NCI-H2171 treated with DMSO at 0.1 percent for 48 hours (cell line): ENCODE results near the gene SHMT1.
"Not testable (repeated sequence)": the region's sequence is repeated elsewhere in the genome, so short reads cannot be mapped to it uniquely, and the experiment has no call there.

ENCODE experiments used
- DNase-seq: peaks from one replicate; lab custom pipeline; 2025; lab: John Stamatoyannopoulos, UW

The SHMT1 gene

DNA sequence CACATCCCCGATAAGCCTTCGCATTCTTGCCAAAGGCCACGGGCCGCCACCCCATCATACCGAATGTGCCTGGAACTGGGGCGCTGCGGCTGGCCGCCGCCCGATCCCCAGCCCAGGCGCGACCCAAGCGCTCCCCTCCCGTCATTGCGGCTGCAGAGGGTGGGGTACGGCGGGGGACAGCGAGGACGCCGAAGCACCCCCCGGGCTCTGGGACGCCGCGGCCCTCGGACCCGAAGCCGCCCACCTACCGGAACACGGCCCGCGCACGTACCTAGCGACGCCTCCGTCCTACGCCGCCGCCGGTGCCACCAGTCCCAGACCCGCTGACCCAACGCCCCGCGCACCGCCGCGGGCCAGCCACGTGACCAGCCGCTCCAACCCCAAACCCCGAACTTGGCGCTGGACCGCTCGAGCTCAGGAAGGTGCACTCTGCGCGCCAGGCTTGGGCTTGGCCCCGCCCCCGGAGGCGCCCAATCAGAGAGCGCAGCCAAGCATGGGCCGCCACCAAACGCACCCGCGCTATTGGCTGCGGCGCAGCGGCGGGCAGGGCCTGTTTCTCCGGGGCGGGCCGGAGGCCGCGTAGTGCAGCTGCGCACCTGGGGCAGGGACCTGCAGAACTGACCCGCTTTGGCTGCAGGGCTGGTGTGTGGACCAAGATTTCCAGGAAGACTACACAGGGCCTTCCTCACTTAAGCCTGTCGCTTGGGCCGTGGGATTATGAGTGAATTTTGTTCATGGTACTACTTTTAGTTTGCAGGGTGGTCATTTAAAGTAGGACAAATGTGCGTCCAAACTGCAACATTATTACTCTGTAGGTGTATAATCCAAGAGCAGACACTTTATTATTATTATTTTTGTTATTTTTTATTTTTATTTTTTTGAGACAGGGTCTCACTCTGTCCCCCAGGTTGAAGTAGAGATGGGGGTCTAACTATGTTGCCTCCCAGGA is at the start of gene SHMT1:
TSS of gene SHMT1 (minus strand) at position 450 of the 949 bp plus-strand sequence. CDS start 7,569 bp downstream, outside the sequence.
- DNase-seq, result peak; percentile 89

DNA sequence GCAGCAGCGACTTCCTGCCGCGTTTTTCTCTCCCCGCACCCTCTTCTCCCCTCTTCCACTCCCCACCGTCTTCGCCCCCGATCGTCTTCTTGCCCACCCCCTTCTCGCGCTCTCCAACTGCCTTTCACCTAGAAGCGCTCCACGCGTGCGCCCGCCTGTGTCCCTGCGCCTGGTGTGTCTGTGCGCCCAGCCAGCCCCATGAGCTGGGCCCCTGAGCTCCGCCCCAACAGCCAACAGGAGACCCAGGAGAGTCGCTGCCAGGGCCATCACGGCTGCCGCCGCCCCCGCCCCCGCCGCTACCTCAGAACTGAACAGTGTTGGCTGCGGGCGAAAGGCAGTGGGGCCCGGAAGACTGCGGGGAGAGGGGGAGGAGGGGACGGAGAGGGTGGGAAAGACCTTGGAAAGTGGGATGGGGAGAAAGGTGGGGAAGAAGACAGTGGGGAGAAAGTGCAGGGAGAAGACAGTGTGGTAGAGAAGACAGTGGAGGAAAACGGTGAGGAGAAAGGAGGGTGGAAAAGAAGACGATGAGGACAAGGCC is 48.7 kb upstream of the SHMT1 start:
- not testable (repeated sequence) for DNase-seq

DNA sequence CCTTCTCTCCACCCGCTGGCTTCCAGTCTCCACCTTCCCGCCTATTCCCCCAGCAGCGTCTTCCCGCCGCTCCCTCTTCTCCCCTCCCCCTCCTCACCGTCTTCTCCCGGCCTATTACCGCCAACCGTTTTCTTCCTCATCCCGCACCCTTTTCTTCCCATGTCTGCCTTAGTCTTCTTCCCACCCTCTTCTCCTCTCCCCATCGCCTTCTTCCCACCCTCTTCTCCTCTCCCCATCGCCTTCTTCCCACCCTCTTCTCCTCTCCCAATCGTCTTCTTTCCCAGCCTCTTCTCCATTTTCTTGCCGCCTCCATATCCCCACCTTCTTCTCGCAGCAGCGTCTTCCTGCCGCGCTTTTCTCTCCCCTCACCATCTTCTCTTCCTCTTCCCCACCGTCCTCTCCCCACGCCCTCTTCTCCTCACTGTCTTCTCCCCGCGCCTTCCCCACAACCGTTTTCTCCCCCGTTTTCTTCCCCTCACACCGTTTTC is 48.1 kb upstream of the SHMT1 start:
- peak; percentile 62 for DNase-seq

DNA sequence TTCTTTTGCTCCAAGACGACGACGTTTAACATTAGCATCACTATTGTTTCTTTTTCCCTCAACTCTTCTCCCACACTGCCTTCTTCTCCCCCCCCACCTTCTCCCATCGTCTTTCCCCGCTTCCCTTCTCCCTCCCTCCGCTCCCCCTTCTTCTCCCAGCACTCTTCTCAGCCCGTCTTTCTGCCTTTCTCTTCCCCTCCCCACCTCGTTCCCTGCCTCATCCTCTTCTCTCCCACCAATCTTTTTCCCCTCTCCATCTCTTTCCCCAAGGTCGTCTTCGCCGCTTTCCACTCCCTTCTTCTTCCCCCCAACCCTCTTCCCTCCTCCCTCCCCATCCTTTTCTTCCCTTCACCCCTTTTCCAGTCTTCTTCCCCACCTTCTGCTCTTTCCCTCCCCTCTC is 47.4 kb upstream of the SHMT1 start:
- DNase-seq, result peak; percentile 5

DNA sequence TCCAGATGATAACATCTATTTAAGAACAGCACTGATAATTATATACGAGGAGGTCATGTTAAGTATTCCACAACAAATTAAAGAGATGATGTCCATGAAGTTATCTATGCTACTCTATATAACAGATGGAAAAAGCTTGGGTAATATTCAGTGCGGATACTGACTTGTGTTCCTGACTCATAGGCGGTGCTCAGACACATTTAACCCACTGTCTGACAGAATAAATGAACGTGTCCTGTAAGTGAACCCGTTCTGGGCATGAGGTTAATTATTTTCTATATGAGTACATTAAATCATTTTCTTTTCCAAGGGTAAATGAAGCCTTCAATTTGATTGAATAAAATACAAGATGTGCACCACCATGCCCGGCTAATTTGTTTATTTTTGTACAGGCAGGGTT is 46.0 kb upstream of the SHMT1 start:
- not testable (repeated sequence) for DNase-seq

DNA sequence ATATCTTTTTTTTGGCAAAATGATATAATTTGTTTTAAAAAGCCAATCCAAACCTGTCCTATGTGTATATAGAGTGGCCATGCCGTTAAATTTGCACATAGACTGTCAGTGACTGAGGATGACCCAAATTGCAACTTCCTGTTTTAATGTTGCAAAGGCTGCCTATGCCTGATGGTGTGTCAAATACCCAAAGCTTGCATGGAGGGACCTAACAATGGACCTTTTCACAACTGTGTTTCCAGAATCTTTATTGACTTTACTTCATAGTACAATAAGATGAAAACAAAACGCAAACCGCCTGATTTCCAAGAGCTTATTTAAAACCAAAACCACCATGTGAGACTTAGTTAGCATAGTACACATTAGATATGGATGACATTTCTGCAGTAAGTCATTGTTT is 45.6 kb upstream of the SHMT1 start:
- not testable (repeated sequence) for DNase-seq

DNA sequence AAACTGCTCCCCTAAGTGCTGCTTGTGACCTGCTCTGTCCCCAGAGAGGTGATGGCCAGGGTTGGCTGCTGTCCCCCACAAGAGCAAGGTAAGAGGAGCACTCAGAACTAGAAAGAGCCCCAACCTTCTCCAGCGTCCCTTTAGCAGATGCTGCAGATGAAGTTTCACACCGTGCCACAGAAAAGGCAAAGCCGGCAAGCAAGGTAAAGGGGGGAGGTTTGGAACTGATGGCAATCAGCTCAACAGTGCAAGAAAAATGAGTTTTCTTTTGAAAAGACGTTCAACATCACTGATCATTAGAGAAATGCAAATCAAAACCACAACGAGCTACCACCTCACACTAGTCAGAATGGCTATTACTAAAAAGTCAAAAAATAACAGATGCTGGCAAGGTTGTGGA is 40.3 kb upstream of the SHMT1 start:
- DNase-seq, result not testable (repeated sequence)

DNA sequence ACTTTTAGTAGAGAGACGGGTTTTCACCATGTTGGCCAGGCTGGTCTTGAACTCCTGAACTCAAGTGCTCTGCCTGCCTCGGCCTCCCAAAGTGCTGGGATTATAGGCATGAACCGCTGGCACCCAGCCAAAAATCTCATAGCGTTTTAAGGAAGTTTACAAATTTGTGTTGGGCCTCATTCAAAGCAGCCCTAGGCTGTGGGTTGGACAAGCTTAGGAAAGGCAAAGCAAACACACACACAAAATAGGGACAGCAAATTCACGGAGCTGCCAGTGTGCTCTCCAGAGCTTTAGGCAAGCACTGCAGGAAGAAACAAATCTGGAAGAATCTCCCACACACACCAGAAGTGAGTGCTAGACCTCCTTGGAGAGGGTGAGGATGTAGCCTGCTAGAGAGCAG is 39.8 kb upstream of the SHMT1 start:
- DNase-seq, result not testable (repeated sequence)

DNA sequence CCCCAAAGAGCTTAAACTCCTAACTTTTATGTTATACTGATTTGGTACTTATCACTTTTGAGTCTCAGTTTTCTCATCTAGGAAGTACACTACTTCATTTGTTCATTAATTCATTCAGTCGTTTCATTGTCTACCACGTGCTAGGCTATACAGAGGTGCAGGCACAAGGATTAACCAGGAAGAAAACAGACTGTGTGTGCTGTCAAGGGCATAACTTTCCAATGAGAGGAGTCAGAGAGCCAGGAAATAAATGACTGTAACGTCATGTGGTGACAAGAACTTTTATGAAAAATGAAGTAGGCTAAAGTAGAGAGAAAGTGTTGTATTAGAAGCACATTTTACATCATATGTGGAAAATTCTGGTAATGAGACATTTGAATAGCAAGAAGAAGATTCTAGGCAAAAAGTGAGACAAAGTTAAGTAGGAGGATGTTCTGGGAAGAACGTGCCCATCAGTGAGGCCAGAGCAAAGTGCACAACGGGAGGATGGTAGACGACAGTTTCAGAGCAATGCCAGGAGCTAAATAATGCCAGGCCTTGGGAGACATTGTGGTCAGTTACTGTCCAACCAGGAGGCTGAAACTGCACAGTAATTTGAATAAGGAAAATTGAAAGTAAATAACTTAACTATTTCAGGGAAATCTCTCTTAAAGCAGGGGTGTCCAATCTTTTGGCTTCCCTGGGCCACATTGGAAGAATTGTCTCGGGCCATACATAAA is 38.7 kb upstream of the SHMT1 start:
- not testable (repeated sequence) for DNase-seq

DNA sequence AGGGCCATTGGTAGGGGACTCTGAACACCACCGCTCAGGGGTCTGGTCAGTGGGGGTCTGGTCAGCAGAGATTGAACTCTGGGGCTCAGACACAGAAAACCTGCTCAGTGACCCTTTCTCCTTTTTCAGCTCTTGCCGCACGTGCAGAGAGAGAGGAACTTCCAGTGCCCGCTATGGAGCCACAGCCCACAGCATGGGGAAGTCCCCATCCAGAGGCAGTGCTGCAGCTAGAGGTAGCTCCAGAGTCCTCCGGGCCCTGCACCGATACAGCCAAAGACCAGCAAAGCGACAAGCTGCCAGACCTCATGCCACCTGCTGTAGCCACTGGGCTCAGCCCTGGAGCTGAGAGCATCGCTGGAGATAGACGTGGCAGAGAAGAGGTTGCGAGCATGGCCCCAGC is 25.4 kb upstream of the SHMT1 start:
- DNase-seq, result not testable (repeated sequence)

DNA sequence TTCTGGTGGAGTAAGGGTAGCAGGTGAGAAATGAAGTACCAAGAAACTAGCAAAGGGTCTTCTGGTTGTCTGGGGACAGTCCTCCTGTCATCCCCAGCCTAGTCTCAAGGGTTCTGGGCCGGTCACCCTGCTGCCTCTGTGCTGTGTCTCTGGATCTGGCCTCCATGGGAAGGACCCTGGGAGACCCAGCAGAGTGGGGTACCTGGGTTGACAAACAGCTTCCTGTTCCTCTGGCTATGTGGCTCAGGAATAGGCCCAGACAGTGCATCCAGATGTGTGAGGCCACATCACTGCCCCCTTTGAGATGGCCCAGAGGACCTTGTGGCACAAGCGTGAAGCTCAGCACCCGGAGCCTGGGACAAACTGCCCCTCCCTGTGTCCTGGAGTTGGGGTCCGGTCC is 24.9 kb upstream of the SHMT1 start:
- DNase-seq, result not testable (repeated sequence)

DNA sequence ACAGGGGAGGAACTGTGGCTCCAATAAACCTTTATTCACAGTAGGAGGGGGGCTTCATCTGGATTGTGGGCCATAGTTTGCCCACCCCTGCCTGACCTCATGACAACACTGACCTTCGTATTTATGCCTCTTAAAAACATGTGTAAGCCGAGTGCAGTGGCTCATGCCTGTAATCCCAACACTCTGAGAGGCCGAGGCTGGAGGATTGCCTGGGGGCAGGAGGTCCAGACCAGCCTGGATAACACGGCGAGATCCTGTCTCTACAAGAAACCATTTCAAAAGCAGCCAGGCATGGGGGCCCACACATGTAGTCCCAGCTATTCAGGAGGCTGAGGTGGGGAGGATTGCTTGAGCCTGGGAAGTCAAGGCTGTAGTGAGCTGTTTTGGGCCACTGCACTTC is 24.2 kb upstream of the SHMT1 start:
- DNase-seq, result not testable (repeated sequence)

DNA sequence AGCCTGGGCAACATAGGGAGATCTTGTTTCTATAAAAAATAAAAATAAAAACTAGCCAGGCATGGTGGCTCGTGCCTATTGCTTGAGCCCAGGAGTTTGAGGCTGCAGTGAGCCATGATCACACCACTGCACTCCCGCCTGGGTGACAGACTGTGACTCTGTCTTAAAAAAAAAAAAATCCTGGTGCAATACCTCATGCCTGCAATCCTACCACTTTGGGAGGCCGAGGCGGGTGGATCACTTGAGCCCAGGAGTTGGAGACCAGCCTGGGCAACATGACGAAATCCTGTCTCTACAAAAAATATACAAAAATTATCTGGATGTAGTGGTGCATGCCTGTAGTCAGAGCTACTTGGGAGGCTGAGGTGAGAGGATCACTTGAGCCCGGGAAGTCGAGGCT is 20.9 kb upstream of the SHMT1 start:
- not testable (repeated sequence) for DNase-seq

DNA sequence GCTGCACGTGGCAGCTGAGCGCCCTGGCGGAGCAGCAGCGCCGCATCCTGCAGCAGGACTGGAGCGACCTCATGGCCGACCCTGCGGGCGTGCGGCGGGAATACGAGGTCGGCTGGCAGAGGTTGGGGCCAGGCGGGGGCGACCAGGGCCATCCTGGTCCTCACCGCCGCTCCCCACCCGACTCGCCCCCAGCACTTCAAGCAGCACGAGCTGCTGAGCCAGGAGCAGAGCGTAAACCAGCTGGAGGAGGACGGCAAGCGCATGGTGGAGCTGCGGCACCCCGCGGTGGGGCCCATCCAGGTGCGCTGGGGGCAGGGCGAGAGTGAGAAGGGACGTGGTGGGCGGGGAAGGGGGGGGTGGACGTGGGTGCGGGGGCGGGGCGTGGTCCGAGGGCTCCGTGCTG is 19.7 kb upstream of the SHMT1 start:
- not testable (repeated sequence) for DNase-seq

DNA sequence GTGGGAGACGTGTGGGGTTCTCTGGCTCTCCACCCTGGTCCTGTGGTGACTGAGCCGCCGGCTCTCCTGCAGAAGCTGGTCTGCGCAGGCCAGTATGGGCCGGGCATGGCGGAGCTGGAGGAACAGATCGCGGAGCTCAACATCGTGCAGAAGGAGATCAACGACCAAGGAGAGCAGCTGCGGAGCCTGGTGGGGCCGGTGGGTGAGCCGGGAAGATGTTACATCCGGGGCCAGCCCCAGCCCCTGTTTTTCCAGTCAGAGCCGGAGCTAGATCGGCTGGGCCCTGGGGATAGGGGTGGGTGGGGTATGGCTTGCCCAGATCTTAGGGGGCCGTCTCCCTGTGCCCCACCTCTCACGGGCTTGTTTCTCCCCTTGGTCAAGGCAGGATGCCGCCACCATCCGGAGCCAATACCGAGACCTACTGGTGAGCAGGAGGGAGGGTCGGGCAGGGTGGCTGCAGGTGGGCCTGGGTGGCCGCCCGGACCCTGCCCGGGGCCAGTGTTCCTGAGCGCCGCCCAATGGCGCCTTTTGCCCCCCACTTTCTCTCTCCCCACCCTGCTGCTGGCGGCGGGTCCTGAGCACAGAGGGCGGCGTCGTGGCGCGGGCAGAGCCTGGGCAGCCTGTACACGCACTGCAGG is 19.2 kb upstream of the SHMT1 start:
- DNase-seq, result no peak

DNA sequence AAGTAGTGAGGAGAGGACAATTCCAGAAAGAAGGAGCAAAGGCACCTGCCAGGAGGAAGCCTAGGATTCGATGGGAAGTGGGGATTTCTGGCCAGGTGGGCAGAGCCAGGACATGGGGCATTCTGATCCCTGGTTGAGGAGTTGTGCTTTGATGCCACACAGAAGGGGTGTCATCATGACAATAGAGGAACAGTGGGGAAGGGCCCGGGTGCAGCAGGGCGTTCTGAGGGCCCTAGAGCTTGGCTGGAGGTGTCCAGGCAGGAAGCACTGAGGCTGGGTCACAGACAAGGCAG is 18.5 kb upstream of the SHMT1 start:
- DNase-seq, result no peak

DNA sequence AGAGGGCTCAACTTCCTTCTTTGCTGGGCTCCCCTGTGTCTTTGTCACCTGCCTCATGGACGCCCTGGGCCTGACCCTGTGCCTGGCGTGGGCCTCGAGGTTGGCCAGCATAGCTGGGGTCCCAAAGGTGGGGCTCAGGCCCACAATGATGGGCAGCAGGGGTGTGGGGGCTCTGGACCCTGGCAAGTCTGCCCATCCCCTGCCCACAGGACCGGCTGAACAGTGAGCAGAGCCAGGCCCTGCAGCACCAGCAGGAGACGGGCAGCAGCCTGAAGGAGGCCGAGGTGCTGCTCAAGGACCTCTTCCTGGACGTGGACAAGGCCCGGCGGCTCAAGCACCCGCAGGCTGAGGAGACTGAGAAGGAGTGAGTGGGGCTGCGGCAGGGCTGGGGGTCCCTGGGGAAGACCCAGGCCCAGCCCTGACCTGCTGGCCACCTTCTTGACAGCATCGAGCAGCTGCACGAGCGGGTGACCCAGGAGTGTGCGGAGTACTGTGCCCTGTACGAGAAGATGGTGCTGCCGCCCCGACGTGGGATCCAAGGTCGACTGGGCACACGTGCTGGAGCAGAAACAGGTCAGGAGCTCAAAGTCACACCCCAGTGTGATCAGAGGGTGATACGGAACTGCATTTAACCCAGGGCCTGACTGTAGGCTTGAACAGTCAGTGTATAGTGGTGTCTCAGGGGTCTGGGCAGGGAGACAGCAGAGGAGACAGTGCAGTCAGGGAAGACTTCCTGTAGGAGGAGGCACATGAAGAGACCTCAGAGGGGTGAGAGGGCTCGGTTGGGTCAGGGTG is 18.0 kb upstream of the SHMT1 start:
- DNase-seq, result no peak

DNA sequence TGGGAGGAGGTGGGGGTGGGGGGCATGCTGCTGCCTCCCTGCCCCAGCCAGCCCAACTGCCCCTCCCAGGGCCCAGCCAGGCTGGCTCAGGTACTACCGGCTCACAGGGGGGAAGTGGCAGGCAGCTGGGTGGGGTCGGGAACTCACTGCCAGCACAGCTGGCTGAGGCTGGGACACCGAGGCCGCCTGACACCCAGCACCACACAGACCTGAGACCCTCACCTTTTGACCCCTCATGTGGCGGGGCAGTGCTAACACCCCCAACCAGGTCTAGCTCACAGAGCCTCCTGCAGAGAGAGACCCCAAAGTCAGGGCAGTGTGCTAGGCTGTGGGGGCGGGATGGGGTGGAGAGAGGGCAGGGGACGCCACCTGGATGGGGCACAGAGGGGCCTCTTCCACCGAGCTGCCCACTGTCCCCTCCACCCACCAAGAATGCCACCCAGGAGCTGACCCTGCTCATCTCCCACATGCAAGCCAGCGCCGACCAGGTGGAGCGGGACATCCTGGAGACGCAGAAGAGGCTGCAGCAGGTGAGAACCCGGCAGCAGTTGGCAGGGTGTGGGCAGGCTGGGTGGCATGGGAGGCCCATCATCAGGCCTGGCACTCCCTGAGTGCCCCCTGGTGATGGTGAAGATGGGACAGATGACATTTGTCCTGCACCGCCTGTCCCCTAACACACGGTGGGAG is 17.3 kb upstream of the SHMT1 start:
- no peak for DNase-seq

DNA sequence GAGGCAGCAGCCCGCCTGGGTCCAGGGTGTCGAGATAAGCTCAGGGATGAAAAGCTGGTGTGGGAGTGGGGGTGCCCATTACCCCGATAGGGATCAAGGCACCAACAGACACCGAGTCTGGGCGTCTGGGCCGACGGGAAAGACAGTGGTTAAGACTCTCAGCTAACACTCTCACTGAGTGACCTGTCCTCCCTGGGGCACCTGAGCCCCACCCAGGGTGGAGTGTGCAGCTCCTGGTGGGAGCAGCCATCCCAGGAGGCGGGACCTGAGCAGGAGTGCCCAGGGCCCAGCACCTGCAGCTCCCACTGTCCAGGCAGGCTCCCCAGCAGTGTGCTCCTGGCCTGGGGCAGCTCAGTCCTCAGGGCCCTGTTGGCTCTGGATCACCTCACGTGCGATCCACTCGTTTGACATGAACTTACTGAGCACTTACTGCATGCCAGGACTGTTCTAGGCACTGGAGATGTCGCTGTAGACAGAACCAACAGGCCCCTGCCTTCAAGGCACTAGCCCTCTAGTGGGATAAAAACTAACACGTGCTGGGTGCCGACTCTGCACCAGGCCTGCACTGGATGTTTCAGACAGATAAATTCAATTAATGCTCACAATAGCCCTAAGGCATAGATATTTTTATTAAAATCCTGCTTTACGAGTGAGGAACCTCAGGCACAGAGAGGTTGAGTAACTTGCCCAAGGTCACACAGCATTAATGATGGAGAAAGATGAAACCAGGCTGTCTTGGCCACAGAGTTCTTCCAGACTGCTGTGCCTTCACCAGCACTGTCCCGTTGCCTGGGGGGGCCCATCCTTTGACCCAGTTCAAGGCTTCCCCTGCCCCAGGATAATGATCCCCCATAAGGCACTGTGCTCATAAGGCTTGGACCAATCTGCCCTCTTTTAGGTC is 16.1 kb upstream of the SHMT1 start:
- no peak for DNase-seq

DNA sequence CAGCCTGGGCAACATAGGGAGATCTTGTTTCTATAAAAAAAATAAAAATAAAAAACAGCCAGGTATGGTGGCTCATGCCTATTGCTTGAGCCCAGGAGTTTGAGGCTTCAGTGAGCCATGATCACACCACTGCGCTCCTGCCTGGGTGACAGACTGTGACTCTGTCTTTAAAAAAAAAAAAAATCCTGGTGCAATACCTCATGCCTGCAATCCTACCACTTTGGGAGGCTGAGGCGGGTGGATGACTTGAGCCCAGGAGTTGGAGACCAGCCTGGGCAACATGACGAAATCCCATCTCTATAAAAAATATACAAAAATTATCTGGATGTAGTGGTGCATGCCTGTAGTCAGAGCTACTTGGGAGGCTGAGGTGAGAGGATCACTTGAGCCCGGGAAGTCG is 15.3 kb upstream of the SHMT1 start:
- DNase-seq, result not testable (repeated sequence)
